CD4-positive, CD25-positive, alpha-beta regulatory T cell (primary cell): ENCODE data around the gene COX10. TPM values are rescaled to one million over a fixed set of nuclear protein-coding genes. Genes with fewer than 3 reads are reported as not detected.

Experiments used
- ATAC-seq, 2 donors: fragments of 150-1000 bp; cut with Tn5 transposase; one replicate each; pipeline ENCODE4 v1.10.0; 2021; ENCODE audit warnings: low read depth in 2 of 2, moderate number of reproducible peaks in 2 of 2, moderate library complexity in 1 of 2
- DNase-seq, 3 donors: peaks; one replicate each; pipeline versions ENCODE4 v3.0.0 to v3.0.0-alpha.2; 2012 to 2022; ENCODE audit warnings: mixed read lengths in 1 of 3
- H3K27ac ChIP-seq: one replicate; pipeline ENCODE4 v1.7.0; 2013; ENCODE audit warnings: mild to moderate bottlenecking, low read length; ENCODE audit not compliant: insufficient read depth, poor library complexity, severe bottlenecking
- H3K27me3 ChIP-seq: one replicate; pipeline ENCODE4 v1.7.0; 2013; ENCODE audit warnings: low read length; ENCODE audit not compliant: control insufficient read depth, insufficient read depth
- H3K36me3 ChIP-seq: one replicate; pipeline ENCODE4 v1.7.0; 2013; ENCODE audit warnings: mild to moderate bottlenecking, low read length, moderate library complexity; ENCODE audit not compliant: control insufficient read depth, insufficient read depth
- H3K4me1 ChIP-seq: 2 replicates; pipeline ENCODE4 v1.7.0; 2013; ENCODE audit warnings: mild to moderate bottlenecking, low read length; ENCODE audit not compliant: insufficient read depth, control insufficient read depth, poor library complexity, severe bottlenecking
- H3K4me3 ChIP-seq: one replicate; pipeline ENCODE4 v1.7.0; 2013; ENCODE audit warnings: low read depth, mild to moderate bottlenecking, low read length, moderate library complexity
- H3K9me3 ChIP-seq, 2 experiments: 1 replicate in 1 of 2; 2 replicates in 1 of 2; pipeline ENCODE4 v1.7.0; 2013; ENCODE audit warnings: low read length in 2 of 2, mild to moderate bottlenecking in 1 of 2, moderate library complexity in 1 of 2; ENCODE audit not compliant: control insufficient read depth in 2 of 2
- H3K27ac Mint-ChIP-seq, 3 donors: one replicate each; pipeline ENCODE4 v1.8.0; 2020 to 2022; ENCODE audit warnings: mild to moderate bottlenecking in 3 of 3, mixed read lengths in 3 of 3, moderate library complexity in 2 of 3
- H3K27me3 Mint-ChIP-seq: one replicate; pipeline ENCODE4 v1.8.0; 2022; ENCODE audit warnings: mild to moderate bottlenecking, mixed read lengths
- H3K36me3 Mint-ChIP-seq: one replicate; pipeline ENCODE4 v1.8.0; 2020; ENCODE audit warnings: mixed read lengths
- H3K4me1 Mint-ChIP-seq, 4 donors: one replicate each; pipeline ENCODE4 v1.8.0; 2020 to 2022; ENCODE audit warnings: mixed read lengths in 4 of 4, mild to moderate bottlenecking in 1 of 4
- H3K4me3 Mint-ChIP-seq, 4 donors: one replicate each; pipeline ENCODE4 v1.8.0; 2020 to 2022; ENCODE audit warnings: mild to moderate bottlenecking in 4 of 4, mixed read lengths in 4 of 4, moderate library complexity in 3 of 4
- H3K9me3 Mint-ChIP-seq, 7 donors: one replicate each; pipeline ENCODE4 v1.8.0; 2020 to 2022; ENCODE audit warnings: mixed read lengths in 7 of 7, mild to moderate bottlenecking in 3 of 7, moderate library complexity in 2 of 7
- polyA plus RNA-seq, 4 donors: library from polyadenylated mRNA; unstranded; fragments of 300-500 nt; fragmentation: Illumina TruSeq; gene quantifications; one replicate each; pipeline ENCODE4 v1.2.3, GENCODE V29; 2021
- total RNA-seq: library from RNA; stranded (reverse); gene quantifications from one replicate; pipeline ENCODE4 v1.2.3, GENCODE V29; 2022

Gene COX10
- total and polyA plus RNA-seq, 5 donors from 2014 or later, result 21.6 to 32.5 (median 27.3) TPM

- Mint-ChIP-seq H3K27ac (peak overlapping the region; percentile 26 to 95 (median 94)), H3K9me3 (peaks cover 0 to 3% (median 0%) of the 10 kb centered on the region in 7 donors), H3K4me1 (peaks cover 33 to 66% (median 53%) of the 10 kb centered on the region in 4 donors), H3K36me3 (peaks cover 8% of the 10 kb centered on the region), H3K27me3 (no peaks in the 10 kb centered on the region), H3K4me3 (peak overlapping the region; percentile 95 to 99 (median 98))
- DNase-seq (no peak), ATAC-seq (no peak)
- Histone ChIP-seq H3K9me3 (no peaks in the 10 kb centered on the region), H3K4me1 (peaks cover 36% of the 10 kb centered on the region), H3K4me3 (peak overlapping the region; percentile 84), H3K27me3 (no peaks in the 10 kb centered on the region), H3K27ac (no peak overlapping the region), H3K36me3 (peaks cover 10% of the 10 kb centered on the region)
Observed at GRCh38 chr17:14070344-14070984, 1.2 kb downstream of the COX10 start.

DNA sequence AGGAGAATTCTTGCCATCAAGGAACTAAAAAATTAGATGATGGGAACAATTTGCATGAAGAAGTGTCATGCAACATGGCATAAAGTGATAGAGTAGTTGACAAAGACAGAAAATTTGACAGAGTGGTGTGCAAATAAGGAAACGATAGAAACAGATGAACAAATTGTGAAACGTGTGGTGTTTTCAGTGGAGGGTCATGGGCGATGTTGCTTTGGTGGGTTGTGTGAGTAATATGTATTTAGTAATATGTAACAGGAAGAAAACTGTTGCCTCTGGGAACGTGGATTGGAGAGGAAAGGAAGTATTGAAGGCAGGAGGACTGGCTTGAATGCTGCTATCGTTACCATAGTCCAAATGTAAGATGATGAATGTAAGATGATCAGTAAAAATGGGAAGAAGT lies 3.6 kb downstream of the COX10 start:
- Histone ChIP-seq H3K4me1 (peaks cover 27% of the 10 kb centered on the region), H3K36me3 (peaks cover 32% of the 10 kb centered on the region), H3K27me3 (no peaks in the 10 kb centered on the region), H3K27ac (no peak overlapping the region), H3K4me3 (no peak overlapping the region), H3K9me3 (no peaks in the 10 kb centered on the region)
- Mint-ChIP-seq H3K4me3 (peak overlapping the region in 2 of 4 donors; percentile 18 to 43), H3K36me3 (peaks cover 14% of the 10 kb centered on the region), H3K9me3 (peaks cover 0 to 3% (median 0%) of the 10 kb centered on the region in 7 donors), H3K27me3 (no peaks in the 10 kb centered on the region), H3K27ac (no peak overlapping the region), H3K4me1 (peaks cover 32 to 55% (median 45%) of the 10 kb centered on the region in 4 donors)
- DNase-seq (no peak), ATAC-seq (no peak)

DNA sequence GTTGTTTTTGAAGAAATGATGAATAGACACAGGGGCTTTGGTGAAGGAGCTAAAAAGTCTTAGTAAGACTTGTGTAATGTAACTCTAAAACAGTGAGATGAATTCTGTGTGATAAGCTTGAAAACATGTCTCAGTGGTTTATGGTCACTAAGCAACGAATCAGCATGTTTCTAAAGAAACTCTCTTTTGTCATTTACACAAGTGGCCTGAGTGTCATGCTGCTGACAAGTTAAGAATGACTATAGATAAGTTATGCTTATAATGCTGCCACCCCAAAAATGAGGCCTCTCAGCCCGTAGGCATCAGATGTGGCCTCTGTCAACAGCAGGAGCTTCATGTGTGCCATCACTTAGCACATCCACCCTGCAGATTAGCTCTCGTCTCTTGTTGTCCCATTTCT lies 8.7 kb downstream of the COX10 start:
- ATAC-seq (peak; percentile 22 to 66), DNase-seq (peak in 2 of 3 donors; percentile 11 to 43)
- Histone ChIP-seq H3K27ac (peak overlapping the region; percentile 51), H3K36me3 (peaks cover 57% of the 10 kb centered on the region), H3K9me3 (no peaks in the 10 kb centered on the region), H3K4me3 (no peak overlapping the region), H3K4me1 (peaks cover 4% of the 10 kb centered on the region), H3K27me3 (no peaks in the 10 kb centered on the region)
- Mint-ChIP-seq H3K27ac (peak overlapping the region; percentile 34 to 76 (median 67)), H3K4me1 (peaks cover 22 to 44% (median 31%) of the 10 kb centered on the region in 4 donors), H3K9me3 (no peaks in the 10 kb centered on the region), H3K4me3 (peak overlapping the region in 1 of 4 donors; percentile 23), H3K27me3 (no peaks in the 10 kb centered on the region), H3K36me3 (peaks cover 41% of the 10 kb centered on the region)

GRCh38 chr17:14080847-14081251 lies 11.5 kb downstream of the COX10 start:
- ATAC-seq (no peak), DNase-seq (no peak)
- Mint-ChIP-seq H3K4me1 (peaks cover 20 to 46% (median 27%) of the 10 kb centered on the region in 4 donors), H3K36me3 (peaks cover 37% of the 10 kb centered on the region), H3K27ac (no peak overlapping the region), H3K9me3 (no peaks in the 10 kb centered on the region), H3K27me3 (no peaks in the 10 kb centered on the region), H3K4me3 (no peak overlapping the region)
- Histone ChIP-seq H3K27ac (no peak overlapping the region), H3K4me3 (no peak overlapping the region), H3K9me3 (no peaks in the 10 kb centered on the region), H3K27me3 (no peaks in the 10 kb centered on the region), H3K36me3 (peaks cover 47% of the 10 kb centered on the region), H3K4me1 (peaks cover 4% of the 10 kb centered on the region)

DNA sequence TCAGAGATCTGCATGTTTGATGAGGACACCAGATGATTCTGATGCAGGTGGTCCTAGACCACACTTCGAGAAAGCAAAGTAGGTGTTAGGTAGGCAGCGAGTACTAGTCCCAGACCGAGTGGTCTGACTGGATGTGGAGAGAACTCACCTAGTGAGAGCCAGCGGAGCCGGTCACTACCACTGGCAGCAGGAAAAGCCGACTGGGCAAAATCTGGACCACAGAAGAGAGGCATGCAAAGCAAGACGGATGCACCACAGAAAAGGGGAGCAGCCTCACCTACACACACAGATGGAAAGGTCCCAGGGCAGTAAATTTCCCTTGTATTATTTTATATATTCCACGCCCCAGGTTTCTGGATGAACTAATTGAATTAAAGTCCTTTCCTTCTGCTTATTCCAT lies 13.5 kb downstream of the COX10 start:
- H3K9me3 Mint-ChIP-seq, result no peaks in the 10 kb centered on the region
- DNase-seq, result no peak

DNA sequence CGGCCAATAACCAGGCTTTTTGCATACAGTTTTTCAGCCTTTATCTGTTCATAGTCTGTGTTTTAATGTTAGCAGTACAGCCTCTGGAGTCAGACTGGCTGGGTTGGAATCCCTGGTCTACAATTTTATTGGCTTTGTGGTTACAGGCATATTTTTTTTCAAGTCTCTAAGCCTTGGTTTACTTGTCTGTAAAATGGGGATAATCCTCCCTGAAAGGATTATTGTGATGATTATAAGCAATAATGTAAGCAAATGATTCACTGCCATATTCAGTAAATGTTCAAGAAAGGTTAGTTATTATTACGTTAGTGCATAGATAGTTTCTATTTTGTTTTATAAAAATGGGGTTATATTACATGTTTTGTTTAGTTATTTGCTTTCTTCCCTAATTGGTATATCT lies 15.7 kb downstream of the COX10 start:
- H3K36me3 ChIP-seq, result peaks cover 20% of the 10 kb centered on the region
- H3K27ac Mint-ChIP-seq, result no peak overlapping the region
- ATAC-seq (no peak), DNase-seq (no peak)
- no peak overlapping the region for H3K4me3 Mint-ChIP-seq
- no peak overlapping the region for H3K27ac ChIP-seq
- H3K4me1 Mint-ChIP-seq, result peaks cover 32 to 64% (median 34%) of the 10 kb centered on the region in 4 donors
- peaks cover 28% of the 10 kb centered on the region for H3K36me3 Mint-ChIP-seq
- H3K4me3 ChIP-seq, result no peak overlapping the region
- H3K27me3 Mint-ChIP-seq, result no peaks in the 10 kb centered on the region
- H3K4me1 ChIP-seq, result no peaks in the 10 kb centered on the region
- H3K9me3 Mint-ChIP-seq, result no peaks in the 10 kb centered on the region
- no peaks in the 10 kb centered on the region for H3K27me3 ChIP-seq
- no peaks in the 10 kb centered on the region for H3K9me3 ChIP-seq

More for the DNA sequence above, 13.5 kb downstream of the COX10 start:
- Mint-ChIP-seq H3K4me1 (peaks cover 25 to 57% (median 28%) of the 10 kb centered on the region in 4 donors), H3K27me3 (no peaks in the 10 kb centered on the region), H3K36me3 (peaks cover 33% of the 10 kb centered on the region), H3K27ac (no peak overlapping the region), H3K4me3 (peak overlapping the region in 1 of 4 donors; percentile 4)
- no peak for ATAC-seq
- no peak overlapping the region for H3K4me3 ChIP-seq
- no peaks in the 10 kb centered on the region for H3K27me3 ChIP-seq
- peaks cover 4% of the 10 kb centered on the region for H3K4me1 ChIP-seq
- peaks cover 28% of the 10 kb centered on the region for H3K36me3 ChIP-seq
- no peak overlapping the region for H3K27ac ChIP-seq
- no peaks in the 10 kb centered on the region for H3K9me3 ChIP-seq

DNA sequence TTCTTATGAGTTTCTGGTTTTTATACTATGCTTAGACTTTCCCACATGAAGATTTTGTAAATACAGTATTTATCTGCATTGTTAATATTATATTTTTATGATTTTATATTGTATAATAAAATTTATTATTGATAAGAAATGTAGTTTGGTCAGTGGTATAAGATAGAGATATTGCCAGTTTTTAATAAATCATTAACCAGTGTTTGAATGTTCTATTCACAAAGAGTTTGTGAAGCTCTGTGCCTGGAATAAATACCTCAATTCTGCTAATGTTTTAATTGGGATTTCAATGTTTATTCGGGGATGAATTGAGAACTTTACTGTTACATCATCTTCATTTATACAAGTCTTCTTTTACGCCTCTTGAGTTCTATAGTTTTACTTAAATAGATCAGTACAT lies 16.9 kb downstream of the COX10 start:
- peaks cover 33 to 64% (median 38%) of the 10 kb centered on the region in 4 donors for H3K4me1 Mint-ChIP-seq
- no peak overlapping the region for H3K27ac Mint-ChIP-seq

DNA sequence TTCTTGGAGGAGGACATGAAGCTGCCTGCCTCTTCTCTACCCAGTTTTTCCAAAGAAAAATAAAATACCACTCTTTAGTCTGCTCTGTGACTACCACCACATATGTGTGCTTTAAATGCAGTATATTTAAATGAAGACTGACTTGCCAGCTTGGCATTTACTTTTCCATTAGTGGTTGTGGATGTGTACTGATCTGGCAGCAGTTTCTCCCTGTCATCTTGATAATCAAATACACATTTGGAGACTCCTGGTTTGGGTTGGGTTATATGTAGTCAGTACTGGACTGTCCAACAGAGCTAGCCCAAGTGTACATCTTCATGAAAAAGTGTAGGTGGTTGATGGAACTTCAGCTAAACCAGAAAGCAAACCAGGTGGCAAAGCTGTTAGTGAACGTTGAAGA lies 19.9 kb downstream of the COX10 start:
- no peaks in the 10 kb centered on the region for H3K36me3 ChIP-seq
- ATAC-seq, result no peak
- H3K4me3 ChIP-seq, result no peak overlapping the region
- Mint-ChIP-seq H3K36me3 (peaks cover 15% of the 10 kb centered on the region), H3K27me3 (no peaks in the 10 kb centered on the region), H3K9me3 (no peaks in the 10 kb centered on the region), H3K4me3 (no peak overlapping the region), H3K27ac (no peak overlapping the region), H3K4me1 (peaks cover 36 to 75% (median 56%) of the 10 kb centered on the region in 4 donors)
- H3K27me3 ChIP-seq, result no peaks in the 10 kb centered on the region
- H3K4me1 ChIP-seq, result peaks cover 23% of the 10 kb centered on the region
- DNase-seq, result no peak
- no peak overlapping the region for H3K27ac ChIP-seq
- H3K9me3 ChIP-seq, result no peaks in the 10 kb centered on the region

More for the DNA sequence above, 16.9 kb downstream of the COX10 start:
- no peaks in the 10 kb centered on the region for H3K27me3 ChIP-seq
- no peaks in the 10 kb centered on the region for H3K9me3 Mint-ChIP-seq
- H3K27me3 Mint-ChIP-seq, result no peaks in the 10 kb centered on the region
- no peaks in the 10 kb centered on the region for H3K4me1 ChIP-seq
- no peak for ATAC-seq
- peaks cover 17% of the 10 kb centered on the region for H3K36me3 ChIP-seq
- no peak overlapping the region for H3K4me3 ChIP-seq
- no peak overlapping the region for H3K27ac ChIP-seq
- peaks cover 26% of the 10 kb centered on the region for H3K36me3 Mint-ChIP-seq
- no peaks in the 10 kb centered on the region for H3K9me3 ChIP-seq
- H3K4me3 Mint-ChIP-seq, result no peak overlapping the region
- no peak for DNase-seq
